HG03103 (cell line): ENCODE results near the gene WASF2.
"Not testable (repeated sequence)": the region's sequence is repeated elsewhere in the genome, so short reads cannot be mapped to it uniquely, and the experiment has no call there.

ENCODE experiments used
- ATAC-seq: cut with Tn5 transposase; IDR thresholded peaks from one replicate; pipeline ENCODE4 v1.9.1; 2021; ENCODE audit warnings: low read depth; ENCODE audit not compliant: unreplicated experiment

WASF2 gene

DNA sequence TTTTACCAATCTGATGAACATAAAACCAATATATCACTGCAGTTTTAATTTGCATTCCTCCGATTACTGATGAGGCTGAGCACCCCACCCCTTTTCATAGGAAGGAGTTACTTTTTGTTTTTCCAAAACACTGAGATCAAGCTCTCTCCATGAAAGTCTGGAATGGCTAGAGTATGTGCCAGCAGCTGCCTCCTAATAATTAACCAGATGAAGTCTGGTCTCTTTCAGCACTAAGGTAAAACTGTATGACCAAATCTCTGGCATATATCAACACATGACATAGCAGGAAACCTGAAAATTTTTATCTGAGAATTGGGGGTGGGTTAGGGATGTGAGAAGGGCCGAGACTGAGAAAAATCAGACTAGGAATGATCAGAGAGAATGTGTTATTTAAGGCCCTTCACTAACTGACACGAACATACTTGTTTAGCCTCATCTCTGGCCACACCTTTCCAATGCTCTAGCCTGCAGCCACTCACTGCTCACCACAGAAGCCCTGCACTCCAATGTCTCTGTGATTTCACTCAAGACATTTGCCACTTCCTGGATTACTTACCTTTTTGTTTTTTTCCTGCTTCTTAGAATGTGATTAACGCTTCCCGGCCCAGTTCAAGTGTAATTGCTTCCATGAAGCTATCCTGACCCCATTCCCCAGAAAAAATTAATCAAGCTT lies 34.7 kb downstream of the WASF2 start:
- no peak for ATAC-seq

GRCh38 chr1:27454610-27455009 lies 35.4 kb downstream of the WASF2 start:
- ATAC-seq: no peak

- no peak for ATAC-seq
Measured at GRCh38 chr1:27451343-27451742, 38.6 kb downstream of the WASF2 start.

DNA sequence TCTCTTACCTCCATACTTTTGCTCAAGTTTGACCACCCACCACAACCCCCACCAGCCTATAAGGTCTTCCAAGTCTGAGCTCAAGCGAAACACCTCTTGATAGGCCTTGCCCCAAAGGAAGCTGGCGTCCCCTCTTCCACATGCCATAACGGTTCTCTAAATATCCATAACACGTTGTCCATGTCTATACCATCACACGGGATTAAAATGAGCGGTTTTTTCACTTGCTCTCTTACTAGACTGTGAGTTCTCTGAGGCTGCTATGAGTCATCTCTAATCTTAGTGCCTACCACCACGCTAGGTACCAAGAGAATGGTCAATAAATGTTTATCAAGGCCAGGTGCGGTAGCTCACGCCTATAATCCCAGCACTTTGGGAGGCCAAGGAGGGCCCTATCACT lies 41.0 kb downstream of the WASF2 start:
- ATAC-seq: no peak

DNA sequence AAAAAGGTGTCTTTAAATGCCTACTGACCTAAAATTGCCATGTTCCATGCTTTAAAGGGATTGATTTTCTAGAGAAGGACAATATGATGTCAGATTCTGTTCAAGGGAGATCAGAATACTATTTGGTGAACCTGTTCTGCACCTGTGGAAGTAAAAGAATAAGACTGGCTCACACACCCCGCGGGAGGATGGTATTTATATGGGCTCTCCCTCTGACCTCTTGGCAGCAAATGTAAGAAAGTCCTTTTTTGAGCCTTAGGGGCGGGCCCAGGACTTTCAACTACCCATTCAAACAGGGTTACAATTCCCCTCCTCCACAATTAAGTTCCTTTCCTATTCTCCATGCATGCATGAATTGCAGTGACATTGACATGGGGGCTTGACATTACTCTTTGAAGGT lies 42.1 kb downstream of the WASF2 start:
- ATAC-seq: no peak

DNA sequence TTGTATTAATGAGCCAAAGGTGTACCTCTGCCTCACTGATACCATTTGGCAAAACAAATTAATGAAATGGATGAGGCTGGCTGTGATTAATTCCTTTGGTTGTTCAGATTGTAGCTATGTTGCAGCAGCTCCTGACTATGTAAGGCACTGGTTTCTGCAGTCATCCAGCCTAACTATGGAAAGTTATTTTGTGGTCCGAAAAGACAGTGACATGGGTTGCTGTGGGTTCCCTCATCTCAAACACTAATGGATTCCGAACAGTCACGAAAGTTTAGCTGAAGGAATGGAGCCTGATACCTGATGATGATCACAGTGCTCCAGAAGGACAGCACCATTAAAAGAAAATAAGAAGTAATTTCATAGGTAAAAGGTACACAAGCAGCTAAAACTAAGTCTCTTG lies 42.6 kb downstream of the WASF2 start:
- ATAC-seq: no peak

DNA sequence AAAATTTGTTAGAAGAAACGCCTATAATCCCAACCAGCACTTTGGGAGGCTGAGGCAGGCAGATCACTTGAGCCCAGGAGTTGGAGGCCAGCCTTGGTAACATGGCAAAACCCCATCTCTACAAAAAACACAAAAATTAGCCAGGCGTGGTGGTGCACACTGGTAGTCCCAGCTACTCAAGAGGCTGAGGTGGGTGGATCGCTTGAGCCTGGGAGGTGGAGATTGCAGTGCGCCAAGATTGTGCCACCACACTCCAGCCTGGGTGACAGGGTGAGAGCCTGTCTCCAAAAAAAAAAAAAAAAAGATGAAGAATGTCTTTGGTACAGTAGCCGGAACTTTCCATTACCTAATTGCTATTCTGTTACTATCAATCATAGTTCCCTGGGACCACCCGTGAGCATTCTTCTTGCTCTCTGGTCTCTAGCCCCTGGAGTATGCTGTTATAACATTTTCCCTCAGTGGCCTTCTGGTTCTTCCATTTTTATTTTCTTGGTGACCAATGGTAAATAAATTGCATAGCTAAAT lies 43.4 kb downstream of the WASF2 start:
- no peak for ATAC-seq

DNA sequence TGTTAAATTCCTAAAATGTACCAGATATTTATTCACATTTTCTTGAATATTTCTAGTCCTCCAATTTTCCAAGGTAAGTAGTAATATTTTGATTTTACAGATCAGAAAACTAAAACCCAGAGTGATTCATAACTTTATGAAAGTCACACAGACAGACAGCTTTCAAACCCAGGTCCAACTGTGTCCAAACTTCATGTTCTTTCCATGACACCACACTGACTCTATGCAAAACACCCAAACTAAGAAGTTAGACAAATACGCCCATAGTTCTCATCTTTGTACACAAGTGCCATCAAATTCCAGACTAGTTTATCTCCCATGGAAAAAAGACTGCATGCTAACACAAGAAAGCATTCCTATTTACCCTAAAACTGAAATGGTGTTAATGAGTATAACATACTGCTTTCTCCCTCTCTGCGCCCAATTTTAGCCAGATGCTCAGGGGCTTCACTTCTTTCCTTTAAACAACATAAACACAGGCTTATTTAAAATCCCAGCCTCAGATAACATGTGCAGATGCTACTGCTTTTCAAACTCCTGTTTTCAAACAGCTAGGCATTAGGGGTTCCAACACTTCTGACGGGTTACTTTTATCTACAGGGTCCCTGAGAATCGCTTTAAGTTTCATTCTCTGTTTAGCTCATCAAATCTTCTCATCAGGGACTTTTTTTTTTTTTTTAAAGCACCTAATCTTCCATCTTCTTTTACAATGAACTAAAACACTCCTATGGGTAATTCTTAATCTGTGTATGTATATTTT lies 44.6 kb downstream of the WASF2 start:
- no peak for ATAC-seq

GRCh38 chr1:27444632-27445031 lies 45.3 kb downstream of the WASF2 start:
- no peak for ATAC-seq

- no peak for ATAC-seq
Measured at GRCh38 chr1:27439150-27439549, 50.8 kb downstream of the WASF2 start.

- no peak for ATAC-seq
Measured at GRCh38 chr1:27438621-27439061, 51.3 kb downstream of the WASF2 start.

DNA sequence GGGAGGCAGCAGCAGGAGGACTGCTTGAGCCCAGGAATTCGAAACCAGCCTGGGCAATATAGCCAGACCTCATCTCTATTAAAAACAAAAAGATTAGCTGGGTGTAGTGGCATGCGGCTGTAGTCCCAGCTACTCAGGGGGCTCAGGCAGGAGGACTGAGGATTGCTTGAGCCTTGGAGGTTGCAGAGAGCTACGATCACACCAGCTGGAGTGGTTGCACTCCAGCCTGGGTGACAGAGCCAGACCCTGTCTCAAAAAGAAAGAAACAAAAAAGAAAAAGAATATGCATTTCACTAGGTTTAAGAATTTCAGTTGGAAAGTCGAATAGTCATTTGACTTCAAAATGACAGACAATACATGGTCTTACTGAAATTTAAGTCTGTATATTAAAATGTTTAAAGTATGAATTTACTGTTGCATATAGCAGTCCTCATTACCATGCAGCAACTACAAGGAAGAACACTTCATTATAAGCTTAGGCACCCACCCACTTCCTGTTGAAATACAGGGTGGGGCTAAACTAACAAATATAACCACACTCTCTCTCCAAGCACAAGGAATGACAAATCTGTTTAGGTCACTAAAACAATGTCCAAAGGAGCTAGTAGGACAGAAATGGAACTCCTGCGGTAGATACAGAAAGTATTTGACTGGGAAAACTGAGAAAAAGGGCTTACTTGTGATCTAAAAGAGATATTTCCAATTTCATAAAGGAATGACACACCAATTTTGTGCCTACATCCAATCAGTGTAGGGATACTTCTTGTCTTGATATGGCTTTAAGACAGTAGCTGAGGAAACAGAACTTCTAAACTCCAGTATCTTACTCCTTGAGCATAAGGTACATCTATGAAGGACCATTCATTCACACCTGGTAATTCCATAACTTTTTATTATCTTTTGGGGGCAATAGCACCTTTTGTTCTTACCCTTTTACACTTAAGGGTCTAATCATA lies 53.5 kb downstream of the WASF2 start:
- no peak for ATAC-seq

DNA sequence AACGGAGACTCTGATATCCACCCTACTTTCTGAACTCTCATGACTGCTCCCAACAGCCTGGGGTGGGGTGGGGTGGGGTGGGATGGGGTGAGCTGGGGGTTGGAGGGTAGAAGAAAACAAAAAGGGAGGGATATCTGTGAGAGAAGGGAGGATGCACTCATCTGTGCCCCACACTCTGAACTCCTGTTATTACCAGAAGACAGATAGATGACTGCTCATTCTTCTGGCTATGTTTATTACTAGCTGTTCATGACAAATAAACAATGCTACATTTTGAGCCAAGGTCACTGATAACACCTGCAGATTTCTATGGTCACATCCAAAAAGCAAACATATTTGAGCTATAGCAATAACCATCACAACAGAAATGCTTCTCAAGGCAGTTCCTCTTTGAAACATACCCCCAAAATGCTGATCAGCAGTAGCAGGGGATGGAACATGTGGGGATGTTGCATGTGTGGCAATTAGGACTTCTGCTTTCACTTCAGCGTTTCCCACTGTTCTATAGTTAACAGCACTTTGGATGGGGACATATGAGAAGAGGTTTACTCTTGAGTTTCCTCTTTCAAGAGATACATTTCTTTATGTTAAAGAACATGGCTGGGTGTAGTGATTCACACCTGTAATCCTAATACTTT lies 54.3 kb downstream of the WASF2 start:
- no peak for ATAC-seq

DNA sequence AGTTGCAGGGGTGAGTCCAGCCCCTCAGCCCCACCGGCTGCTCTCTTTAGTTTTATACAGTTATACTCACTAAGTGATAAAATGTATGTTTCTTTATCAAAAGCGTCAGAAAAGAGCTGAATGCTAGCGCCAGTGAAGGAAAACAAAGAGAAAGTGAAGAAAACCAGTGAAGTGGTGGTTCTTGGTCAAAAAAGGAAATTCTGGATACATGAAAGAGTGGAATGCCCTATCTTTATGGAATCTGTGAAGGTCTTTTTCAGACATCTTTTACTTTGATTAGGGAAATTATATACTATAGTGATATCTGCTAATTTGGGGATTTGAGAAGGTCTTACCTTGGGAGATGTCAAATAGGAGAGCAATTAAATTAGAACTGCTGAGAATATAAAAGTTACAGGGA lies 56.3 kb downstream of the WASF2 start:
- no peak for ATAC-seq

GRCh38 chr1:27432725-27433124 lies 57.2 kb downstream of the WASF2 start:
- ATAC-seq: not testable (repeated sequence)

DNA sequence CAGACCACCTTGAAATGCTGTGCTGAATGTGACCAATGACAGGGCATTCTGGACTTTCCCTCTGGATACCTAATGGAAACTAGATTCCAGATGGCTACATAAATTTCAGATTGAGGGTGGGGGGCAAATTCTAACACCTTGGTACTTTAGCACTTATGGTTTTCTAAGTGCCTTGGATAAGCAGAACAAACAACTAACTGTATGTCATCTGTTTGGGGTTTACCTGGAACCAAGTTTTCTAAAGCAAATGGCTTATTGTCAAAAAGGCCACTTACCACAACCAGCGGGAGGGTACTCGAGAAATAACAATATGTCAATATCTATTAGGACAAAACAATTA lies 58.4 kb downstream of the WASF2 start:
- no peak for ATAC-seq

DNA sequence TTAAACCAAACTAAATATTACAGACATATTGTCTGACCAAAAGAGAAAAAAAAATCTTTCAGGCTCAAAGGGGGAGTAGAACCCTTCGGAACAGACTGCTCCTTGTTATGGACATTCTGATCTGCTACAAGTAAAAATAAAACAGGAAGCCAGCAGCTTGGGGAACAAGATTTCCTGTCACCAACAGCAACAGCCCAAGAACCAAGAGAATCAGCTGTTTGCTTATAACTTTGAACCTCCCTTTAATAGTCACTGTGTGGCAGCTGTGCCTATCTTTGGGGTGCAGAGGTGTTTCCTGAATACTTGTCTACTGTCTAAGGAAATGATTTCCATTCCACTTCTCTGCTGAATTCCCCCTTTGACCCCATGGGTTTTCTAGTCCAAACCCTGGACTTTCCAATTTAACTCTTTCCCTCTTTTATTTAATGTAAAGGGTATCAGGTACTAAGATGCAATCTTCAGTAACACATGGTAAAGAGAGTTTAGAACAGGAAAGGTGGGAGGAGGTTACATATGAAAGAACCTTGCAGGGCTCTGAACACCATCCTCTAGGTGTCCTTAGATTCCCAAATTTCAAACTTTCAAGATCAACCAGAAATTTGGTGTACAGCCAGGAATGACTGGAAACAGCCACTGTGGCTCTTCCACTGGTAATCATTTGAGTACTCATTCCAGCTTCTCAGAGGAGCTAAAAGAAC lies 58.9 kb downstream of the WASF2 start:
- no peak for ATAC-seq

DNA sequence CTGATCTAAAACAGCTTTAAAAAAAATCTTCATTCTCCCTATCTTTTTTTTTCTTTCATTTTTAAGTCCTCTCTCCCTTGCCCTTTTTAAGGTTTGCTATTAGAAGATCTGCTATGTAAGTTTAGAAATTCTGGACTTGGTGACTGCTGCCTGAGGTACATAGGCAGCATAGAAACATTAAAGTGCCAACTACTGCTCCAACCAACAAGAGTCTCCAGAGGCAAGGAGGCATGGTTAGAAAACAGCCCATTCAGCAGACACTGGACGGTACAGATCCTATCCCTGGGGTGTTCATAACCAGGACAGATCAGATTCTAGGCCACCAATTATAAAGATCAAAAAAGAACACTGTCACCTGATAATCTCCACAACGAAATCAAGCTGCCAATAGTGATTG lies 60.9 kb downstream of the WASF2 start:
- no peak for ATAC-seq

DNA sequence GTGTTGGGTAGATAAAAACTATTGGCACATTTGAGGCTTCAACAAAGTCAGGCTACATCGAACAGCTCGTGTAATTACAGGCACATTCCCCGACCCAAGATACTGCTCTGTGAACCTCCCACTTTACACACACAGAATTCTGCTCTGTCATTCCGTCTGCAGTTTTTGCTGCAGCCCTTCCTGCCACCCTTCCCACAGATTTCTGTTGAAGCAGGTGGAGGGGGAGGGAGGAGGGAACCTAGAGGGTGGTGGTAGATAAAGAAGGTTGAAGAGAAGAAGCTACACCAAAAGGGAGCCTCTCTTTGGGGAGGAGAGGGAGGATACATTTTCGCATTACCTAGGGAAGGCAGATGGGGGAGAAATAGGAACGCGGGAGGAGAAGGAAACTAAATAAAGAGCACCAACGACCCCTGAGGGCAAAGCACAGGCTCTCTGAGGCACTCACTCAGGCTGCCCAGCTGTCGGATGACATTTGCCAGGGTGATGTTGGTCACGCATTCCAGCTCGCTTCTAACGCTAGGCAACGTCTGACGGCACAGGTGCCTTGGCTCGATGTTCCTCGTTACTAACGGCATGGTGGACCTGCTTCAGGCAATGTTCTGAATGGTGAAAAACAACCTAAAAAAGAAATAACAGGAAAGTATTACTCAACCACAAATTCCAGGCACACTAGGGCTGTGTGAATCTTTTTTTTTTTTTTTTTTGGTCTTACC lies 61.5 kb downstream of the WASF2 start:
- ATAC-seq: no peak
